T-helper 1 cell (primary cell): ENCODE measurements around the gene EXOC4.
"Not testable (repeated sequence)": the region's sequence is repeated elsewhere in the genome, so short reads cannot be mapped to it uniquely, and the experiment has no call there.

ENCODE experiments used
- DNase-seq, 5 donors: peaks; one replicate each; pipeline ENCODE4 v3.0.0-alpha.2; 2012 to 2020

Gene EXOC4

GRCh38 chr7:133641436-133641835, 388.6 kb downstream of the EXOC4 start:
- DNase-seq = no peak

- no peak for DNase-seq
These were observed 390.0 kb downstream of the EXOC4 start for GRCh38 chr7:133642907-133643306.

- DNase-seq = not testable (repeated sequence)
These were observed 390.8 kb downstream of the EXOC4 start for GRCh38 chr7:133643652-133644051.

- DNase-seq = no peak
These were observed 393.1 kb downstream of the EXOC4 start for GRCh38 chr7:133645884-133646391.

GRCh38 chr7:133646472-133647315, 393.8 kb downstream of the EXOC4 start:
- DNase-seq = no peak

GRCh38 chr7:133649593-133649992, 396.7 kb downstream of the EXOC4 start:
- no peak for DNase-seq

GRCh38 chr7:133650069-133650468, 397.2 kb downstream of the EXOC4 start:
- DNase-seq = no peak

- DNase-seq = no peak
These were observed 397.8 kb downstream of the EXOC4 start for GRCh38 chr7:133650487-133651300.

- DNase-seq = no peak
These were observed 399.7 kb downstream of the EXOC4 start for GRCh38 chr7:133652547-133652946.

- DNase-seq = no peak
These were observed 401.7 kb downstream of the EXOC4 start for GRCh38 chr7:133654547-133654946.

GRCh38 chr7:133662276-133662675, 409.4 kb downstream of the EXOC4 start:
- DNase-seq = no peak

- DNase-seq = no peak
These were observed 410.0 kb downstream of the EXOC4 start for GRCh38 chr7:133662830-133663229.

GRCh38 chr7:133664528-133664927, 411.6 kb downstream of the EXOC4 start:
- DNase-seq = no peak

- DNase-seq = no peak
These were observed 415.6 kb downstream of the EXOC4 start for GRCh38 chr7:133668296-133669060.

GRCh38 chr7:133669061-133669455, 416.2 kb downstream of the EXOC4 start:
- no peak for DNase-seq

GRCh38 chr7:133670250-133670649, 417.4 kb downstream of the EXOC4 start:
- no peak for DNase-seq

- DNase-seq = no peak
These were observed 420.0 kb downstream of the EXOC4 start for GRCh38 chr7:133672866-133673265.

- no peak for DNase-seq
These were observed 421.3 kb downstream of the EXOC4 start for GRCh38 chr7:133674079-133674763.

GRCh38 chr7:133675510-133676218, 422.8 kb downstream of the EXOC4 start:
- DNase-seq = no peak

GRCh38 chr7:133676805-133677370, 424.0 kb downstream of the EXOC4 start:
- no peak for DNase-seq

- no peak for DNase-seq
These were observed 425.4 kb downstream of the EXOC4 start for GRCh38 chr7:133678137-133678814.
